Activated naive CD4-positive, alpha-beta T cell treated with anti-CD3 and anti-CD28 coated beads, Interleukin-2, amount 50 U/mL, for 72 hours (primary cell): ENCODE results near the gene RDH11. TPM values are rescaled to one million over a fixed set of nuclear protein-coding genes. Genes with fewer than 3 reads are reported as not detected.
"Not testable (repeated sequence)": the region's sequence is repeated elsewhere in the genome, so short reads cannot be mapped to it uniquely, and the experiment has no call there.

Source experiments
- ATAC-seq, 2 donors: fragments of 150-1000 bp; cut with Tn5 transposase; 2 replicates each; pipeline ENCODE4 v1.10.0; 2021; ENCODE audit warnings: mild to moderate bottlenecking in 2 of 2, moderate library complexity in 2 of 2
- DNase-seq, 2 donors: peaks; one replicate each; pipeline ENCODE4 v3.0.0; 2021 to 2022; ENCODE audit warnings: low spot score in 2 of 2
- H3K27ac Mint-ChIP-seq, 2 donors: one replicate each; pipeline ENCODE4 v1.8.0; 2022; ENCODE audit warnings: mild to moderate bottlenecking in 2 of 2, mixed read lengths in 2 of 2
- H3K36me3 Mint-ChIP-seq, 2 donors: one replicate each; pipeline ENCODE4 v1.8.0; 2022; ENCODE audit warnings: mixed read lengths in 2 of 2
- H3K9me3 Mint-ChIP-seq, 2 donors: one replicate each; pipeline ENCODE4 v1.8.0; 2022; ENCODE audit warnings: mixed read lengths in 2 of 2
- total RNA-seq, 2 donors: library from RNA; stranded (reverse); gene quantifications; one replicate each; pipeline ENCODE4 v1.2.3, GENCODE V29; 2022

The RDH11 gene, protein sequence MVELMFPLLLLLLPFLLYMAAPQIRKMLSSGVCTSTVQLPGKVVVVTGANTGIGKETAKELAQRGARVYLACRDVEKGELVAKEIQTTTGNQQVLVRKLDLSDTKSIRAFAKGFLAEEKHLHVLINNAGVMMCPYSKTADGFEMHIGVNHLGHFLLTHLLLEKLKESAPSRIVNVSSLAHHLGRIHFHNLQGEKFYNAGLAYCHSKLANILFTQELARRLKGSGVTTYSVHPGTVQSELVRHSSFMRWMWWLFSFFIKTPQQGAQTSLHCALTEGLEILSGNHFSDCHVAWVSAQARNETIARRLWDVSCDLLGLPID
- total RNA-seq: 10 to 100 TPM; 41.5 to 54.6 TPM

DNA sequence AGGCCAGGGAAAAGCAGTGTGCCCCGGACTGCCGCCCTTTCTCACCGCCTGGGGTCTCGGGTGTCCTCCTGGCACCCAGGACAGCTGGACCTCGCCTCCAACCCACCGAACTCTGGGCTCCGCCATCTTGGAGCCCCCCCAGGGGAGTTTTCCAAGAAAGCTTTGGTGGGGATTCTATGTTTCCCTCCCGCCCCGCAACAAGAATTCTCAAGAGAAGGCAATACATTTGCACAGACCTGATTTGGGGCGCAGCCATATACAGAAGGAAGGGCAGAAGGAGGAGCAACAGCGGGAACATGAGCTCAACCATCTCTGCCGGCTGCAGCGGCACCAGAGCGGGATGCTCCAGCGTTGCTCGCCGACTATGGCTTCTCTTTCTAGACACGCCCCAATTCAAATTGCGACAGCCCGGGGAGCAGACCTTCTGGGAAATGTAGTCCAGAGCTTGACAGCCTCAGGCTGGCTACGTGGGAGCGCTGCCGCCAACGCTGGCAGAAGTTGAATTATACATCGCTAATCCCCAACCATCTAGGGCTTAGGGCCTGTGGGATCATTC lies at the start of gene RDH11:
Gene RDH11 (minus strand): TSS at position 371 of the 556 bp plus-strand sequence. CDS start 61 bp downstream, at position 310.
- DNase-seq (peak; percentile 78 to 82), ATAC-seq (peak; percentile 78 to 86)
- Mint-ChIP-seq H3K9me3 (no peaks in the 10 kb centered on the region), H3K36me3 (peaks cover under 1 to 14% of the 10 kb centered on the region in 2 donors), H3K27ac (peak within 1 kb of the TSS; percentile 93 to 96)

DNA sequence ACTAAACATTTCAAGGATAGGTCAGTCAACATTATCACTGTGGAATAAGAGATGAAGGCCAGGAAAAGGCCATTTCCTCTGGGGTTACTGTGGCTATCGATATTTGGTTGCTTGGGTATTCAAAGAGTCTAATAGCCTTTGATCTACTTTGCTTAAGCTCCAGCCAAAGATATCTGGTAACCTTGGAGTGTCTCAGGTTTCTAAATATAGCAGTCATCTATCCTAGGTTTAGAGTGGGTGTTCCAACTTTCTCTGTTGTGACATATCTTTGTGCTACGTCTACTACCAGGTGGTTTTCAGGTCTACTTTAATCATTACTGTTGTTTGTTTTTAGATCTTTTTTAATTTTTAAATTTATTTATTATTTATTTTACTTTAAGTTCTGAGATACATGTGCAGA lies 48.5 kb upstream of the RDH11 start:
- no peaks in the 10 kb centered on the region for H3K36me3 Mint-ChIP-seq
- DNase-seq (no peak), ATAC-seq (no peak)
- peak overlapping the region in 1 of 2 donors; percentile 0 for H3K27ac Mint-ChIP-seq
- no peaks in the 10 kb centered on the region for H3K9me3 Mint-ChIP-seq

DNA sequence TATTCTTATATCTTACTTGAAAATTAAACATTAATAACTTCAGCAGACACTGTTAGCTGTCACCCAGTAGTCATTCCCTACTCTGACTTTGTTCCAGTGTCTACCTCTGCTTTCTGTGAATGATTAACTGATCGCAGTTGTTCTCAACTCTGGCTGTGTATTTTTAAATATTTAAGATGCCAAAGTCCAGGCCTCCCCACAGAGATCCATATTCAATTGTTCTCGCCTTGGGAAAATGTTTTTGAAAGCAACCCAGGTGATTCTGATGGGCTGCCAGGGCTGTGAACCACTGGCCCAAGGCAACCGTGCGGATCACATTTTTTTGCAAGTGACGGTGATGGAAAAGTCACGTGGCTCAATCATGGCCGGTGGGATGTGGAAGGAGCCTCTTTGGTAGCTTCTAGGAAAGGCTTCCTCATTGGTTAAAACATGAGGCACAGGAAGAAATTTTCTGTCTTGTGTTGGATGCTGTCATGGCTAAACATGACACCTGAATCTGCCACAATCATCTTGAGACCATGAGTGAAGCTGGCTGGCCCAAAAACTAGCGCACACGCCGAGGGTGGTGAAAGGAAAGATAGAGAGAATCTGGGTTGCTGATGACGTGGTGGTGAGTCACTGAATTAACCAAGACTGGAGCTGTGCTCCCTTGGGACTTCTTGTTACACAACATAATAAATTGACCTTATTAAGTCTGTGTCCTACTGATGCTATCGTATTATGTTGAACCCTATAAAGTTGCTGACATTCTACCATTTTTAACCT lies 43.4 kb upstream of the RDH11 start:
- Mint-ChIP-seq H3K9me3 (no peaks in the 10 kb centered on the region), H3K36me3 (no peaks in the 10 kb centered on the region), H3K27ac (no peak overlapping the region)
- ATAC-seq: no peak
- no peak for DNase-seq

DNA sequence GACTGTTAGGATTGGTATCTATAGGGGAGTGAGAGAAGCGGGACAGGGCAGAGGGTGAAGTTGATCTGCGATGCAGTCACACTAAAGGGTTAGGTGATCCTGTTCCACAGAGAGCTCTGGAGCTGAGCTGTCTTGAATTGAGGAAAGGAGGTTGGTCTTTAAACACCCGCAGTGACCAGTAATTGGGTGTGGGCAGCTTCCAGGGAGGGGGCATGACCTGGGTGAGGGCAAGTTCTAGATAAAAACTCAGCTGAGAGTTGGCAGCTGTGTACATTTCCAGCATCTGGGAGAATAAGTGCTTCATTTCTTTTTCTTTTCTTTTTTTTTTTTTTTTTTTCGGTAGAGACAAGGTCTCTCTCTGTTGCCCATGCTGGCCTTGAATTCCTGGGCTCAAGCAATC lies 41.2 kb upstream of the RDH11 start:
- Mint-ChIP-seq H3K9me3 (no peaks in the 10 kb centered on the region), H3K27ac (no peak overlapping the region), H3K36me3 (no peaks in the 10 kb centered on the region)
- no peak for ATAC-seq
- DNase-seq: no peak

DNA sequence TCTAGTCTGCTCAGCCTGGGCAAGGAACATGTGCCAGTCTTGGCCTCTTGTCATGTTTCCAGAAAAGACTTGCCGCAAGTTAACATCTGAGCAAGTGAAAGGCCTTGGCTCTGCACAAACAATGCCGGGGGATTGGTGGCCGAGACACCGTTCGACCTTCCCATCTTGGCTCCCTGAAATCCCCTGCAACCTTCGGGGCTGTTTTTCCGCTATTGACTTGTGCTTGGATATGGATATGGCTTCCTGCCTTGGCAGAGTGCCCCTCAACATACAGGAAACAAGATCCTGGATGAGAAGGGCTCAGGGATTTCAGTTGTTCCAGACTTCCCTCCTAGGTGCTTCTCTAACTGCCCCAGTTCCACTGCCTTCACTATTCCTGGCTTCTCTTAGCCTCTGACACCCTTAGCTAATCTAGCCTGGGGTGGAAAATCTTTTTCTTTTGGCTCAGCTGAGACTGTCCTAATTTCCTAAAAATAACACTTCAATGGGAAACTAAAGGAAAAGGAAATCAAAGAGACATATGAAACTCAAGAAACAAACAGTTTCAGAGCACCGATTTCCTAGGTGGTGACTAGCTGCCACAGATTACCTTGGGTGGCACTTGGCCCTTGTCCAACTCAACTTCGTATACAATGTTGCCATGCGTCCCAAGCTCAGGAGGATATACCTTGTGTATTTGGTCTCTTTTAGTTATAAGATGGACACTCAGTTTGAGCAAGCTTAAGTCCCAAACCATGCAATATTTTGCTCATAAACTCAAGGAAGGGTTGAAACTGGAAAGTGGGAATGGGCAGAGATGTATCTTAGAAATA lies 40.0 kb upstream of the RDH11 start:
- Mint-ChIP-seq H3K9me3 (no peaks in the 10 kb centered on the region), H3K27ac (no peak overlapping the region), H3K36me3 (no peaks in the 10 kb centered on the region)
- DNase-seq: no peak
- ATAC-seq: no peak

DNA sequence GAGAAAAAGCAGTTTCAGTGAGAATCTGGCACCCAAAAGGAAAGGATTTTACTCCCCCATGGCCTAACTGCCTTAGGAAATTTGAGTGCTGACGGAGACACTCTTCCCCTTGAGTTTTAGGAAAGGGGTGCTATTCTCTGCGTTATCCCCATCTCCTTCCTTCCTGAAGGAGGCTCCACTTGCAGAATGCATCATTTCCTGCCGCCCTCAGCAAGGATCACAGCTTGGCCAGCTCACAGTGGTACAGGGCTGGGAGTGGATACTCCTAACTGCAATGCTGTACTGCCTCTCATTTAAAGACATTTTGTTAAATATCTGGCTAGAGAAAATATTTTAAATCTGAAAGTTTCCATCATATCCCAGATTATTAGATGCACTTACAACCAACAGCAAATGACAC lies 39.1 kb upstream of the RDH11 start:
- DNase-seq: no peak
- H3K27ac Mint-ChIP-seq: no peak overlapping the region
- ATAC-seq: no peak
- no peaks in the 10 kb centered on the region for H3K36me3 Mint-ChIP-seq
- no peaks in the 10 kb centered on the region for H3K9me3 Mint-ChIP-seq

DNA sequence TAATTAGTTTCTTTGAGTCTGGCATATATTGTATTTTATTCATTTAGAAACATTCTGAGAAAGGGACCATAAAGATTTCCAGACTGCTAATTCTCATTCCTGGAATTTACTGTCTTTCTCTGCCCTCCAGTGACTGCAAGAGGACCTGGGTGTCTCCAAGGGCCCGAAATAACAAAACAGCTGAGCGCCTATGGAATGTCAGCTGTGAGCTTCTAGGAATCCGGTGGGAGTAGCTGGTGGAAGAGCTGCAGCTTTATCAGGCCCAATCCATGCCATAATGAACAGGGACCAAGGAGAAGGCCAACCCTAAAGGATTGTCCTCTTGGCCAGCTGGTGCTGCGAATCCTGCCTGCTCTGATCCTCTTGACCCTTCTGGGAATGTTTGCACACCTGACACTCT lies 38.1 kb upstream of the RDH11 start:
- no peaks in the 10 kb centered on the region for H3K9me3 Mint-ChIP-seq
- no peak overlapping the region for H3K27ac Mint-ChIP-seq
- no peaks in the 10 kb centered on the region for H3K36me3 Mint-ChIP-seq
- no peak for ATAC-seq
- no peak for DNase-seq

DNA sequence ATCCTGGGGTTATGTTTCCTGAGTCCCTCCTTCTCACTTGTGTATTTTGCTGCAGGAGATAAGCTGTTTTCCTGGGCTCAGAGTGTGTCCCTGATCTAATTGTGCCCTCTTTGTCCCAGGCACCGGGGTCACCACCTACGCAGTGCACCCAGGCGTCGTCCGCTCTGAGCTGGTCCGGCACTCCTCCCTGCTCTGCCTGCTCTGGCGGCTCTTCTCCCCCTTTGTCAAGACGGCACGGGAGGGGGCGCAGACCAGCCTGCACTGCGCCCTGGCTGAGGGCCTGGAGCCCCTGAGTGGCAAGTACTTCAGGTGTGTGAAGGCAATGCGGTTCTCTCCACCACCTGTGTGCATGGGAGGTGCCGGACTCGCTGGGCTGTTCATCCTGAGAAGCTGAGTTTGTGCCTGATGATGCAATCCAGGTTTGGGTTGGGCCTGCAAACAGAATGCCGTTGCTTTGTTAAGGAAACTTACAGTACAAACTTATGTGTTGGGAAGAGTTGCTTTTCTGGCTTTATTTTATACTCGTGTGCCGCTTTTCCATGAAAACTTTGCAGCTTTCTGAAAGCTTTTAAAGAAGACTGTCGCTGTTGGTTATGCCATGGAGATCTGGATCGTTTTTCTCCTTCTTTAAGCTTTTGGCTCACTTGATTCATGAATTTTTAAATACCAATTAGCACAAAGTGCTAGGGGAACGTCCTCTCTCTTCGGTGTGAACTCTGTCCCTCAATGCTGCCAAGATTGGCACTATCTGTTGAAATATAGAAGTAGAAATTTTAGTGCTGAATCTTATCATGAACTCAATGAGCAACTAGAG lies 33.7 kb upstream of the RDH11 start:
- no peak for ATAC-seq

DNA sequence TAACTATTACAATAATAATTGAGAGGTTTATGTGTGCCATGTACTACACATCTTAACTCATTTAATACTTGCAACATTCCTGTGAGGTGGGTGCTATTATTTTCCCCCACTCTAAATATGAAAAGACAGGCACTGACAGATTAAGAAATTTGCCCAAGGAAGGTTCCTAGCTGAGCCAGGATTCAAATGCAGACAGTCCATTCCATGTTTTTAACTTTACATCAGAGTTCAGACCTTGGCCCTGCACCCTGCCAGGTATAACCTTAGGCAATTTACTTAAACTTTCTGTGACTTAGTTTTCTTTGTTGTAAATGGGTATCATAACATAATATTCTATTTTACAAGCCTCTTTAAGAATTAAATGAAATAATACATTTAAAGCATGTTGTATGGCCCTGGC lies 32.7 kb upstream of the RDH11 start:
- Mint-ChIP-seq H3K9me3 (no peaks in the 10 kb centered on the region), H3K36me3 (no peaks in the 10 kb centered on the region), H3K27ac (no peak overlapping the region)
- no peak for DNase-seq
- ATAC-seq: no peak

More for the DNA sequence above, 33.7 kb upstream of the RDH11 start:
- H3K9me3 Mint-ChIP-seq: no peaks in the 10 kb centered on the region
- H3K27ac Mint-ChIP-seq: no peak overlapping the region
- no peak for DNase-seq
- no peaks in the 10 kb centered on the region for H3K36me3 Mint-ChIP-seq

DNA sequence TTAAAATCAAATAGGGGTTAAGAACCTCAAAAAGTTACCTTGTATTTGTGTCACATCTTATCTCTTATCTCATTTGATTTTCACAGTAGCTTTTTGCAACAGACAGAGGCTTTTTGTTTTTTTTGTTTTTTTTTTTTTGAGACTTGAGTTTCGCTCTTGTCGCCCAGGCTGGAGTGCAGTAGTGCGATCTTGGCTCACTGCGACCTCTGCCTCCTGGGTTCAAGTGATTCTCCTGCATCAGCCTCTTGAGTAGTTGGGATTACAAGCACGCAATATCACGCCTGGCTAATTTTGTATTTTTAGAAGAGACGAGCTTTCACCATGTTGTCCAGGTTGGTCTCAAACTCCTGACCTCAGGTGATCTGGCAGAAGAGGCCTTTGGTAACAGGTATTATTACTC lies 31.8 kb upstream of the RDH11 start:
- DNase-seq (no peak), ATAC-seq (no peak)
- Mint-ChIP-seq H3K36me3 (peaks cover 0 to 5% of the 10 kb centered on the region in 2 donors), H3K27ac (no peak overlapping the region), H3K9me3 (no peaks in the 10 kb centered on the region)

DNA sequence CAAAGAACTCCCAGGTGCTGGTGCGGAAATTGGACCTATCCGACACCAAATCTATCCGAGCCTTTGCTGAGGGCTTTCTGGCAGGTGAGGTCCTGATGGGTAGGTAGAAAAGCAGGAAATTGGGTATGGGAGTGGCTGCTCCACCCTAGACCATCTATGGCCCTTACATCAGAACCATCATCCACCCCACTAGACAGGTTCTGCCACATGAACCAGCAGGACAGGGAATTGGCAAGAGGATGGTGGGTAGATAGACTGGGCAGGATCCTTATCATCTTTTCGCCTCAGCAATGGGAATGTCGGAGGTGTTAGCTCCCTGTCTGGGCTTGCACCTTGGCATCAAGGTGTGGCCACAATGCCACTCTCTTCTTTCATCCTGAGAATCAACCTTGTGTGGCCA lies 29.6 kb upstream of the RDH11 start:
- Mint-ChIP-seq H3K27ac (no peak overlapping the region), H3K36me3 (peaks cover 0 to 6% of the 10 kb centered on the region in 2 donors), H3K9me3 (no peaks in the 10 kb centered on the region)
- ATAC-seq (no peak), DNase-seq (no peak)

DNA sequence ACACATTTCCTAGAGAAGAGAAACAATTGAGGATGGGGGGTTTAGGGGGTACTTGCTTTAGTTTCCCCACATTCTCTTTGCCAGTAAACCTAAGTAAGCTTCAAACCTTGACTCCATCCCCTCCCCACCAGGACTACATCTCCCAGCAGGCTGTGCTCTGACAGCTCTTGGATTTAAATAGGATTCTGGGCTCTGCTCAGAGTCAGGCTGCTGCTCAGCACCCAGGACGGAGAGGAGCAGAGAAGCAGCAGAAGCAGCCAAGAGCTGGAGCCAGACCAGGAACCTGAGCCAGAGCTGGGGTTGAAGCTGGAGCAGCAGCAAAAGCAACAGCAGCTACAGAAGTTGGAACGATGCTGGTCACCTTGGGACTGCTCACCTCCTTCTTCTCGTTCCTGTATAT lies 26.7 kb upstream of the RDH11 start:
- peaks cover 0 to 6% of the 10 kb centered on the region in 2 donors for H3K36me3 Mint-ChIP-seq
- DNase-seq (no peak), ATAC-seq (no peak)

DNA sequence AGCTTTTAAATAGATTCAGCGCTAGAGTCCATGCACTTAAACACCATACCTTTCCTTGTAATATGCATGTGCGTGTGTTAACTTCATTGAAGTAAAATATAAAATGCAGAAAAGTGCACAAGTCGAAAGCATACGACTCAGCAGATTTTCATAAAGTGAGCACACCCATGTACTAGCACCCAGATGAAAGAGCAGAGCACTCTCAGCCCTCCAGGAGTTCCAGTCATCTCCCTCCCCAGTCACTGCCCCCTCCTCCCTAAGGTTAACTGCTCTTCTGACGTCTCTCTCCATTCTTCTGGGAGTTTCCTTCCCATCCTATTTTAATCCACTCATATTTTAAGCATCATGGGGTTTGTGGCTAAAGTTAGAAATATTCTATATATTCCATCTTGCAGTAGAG lies 26.3 kb upstream of the RDH11 start:
- Mint-ChIP-seq H3K9me3 (no peaks in the 10 kb centered on the region), H3K27ac (no peak overlapping the region), H3K36me3 (peaks cover 0 to 6% of the 10 kb centered on the region in 2 donors)
- DNase-seq (no peak), ATAC-seq (no peak)

More for the DNA sequence above, 26.7 kb upstream of the RDH11 start:
- no peak overlapping the region for H3K27ac Mint-ChIP-seq
- no peaks in the 10 kb centered on the region for H3K9me3 Mint-ChIP-seq

DNA sequence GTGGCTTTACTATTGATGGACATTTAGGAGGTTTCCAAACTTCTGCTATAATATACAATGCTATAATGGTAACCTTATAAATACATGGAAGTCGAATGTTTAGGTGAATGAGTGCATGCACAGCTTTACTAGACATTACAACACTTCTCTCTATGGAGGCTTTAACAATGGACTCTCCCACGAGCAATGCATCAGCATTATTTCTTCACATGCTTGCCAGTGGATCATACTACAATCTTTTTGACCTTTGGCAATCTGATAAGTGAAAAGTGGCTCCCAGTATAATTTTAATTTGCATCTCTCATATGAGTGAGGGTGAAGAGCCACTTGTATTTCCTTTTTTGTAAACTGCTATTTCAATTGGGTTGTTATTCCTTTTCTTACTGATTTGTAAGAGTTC lies 24.3 kb upstream of the RDH11 start:
- H3K27ac Mint-ChIP-seq: no peak overlapping the region
- ATAC-seq (no peak), DNase-seq (no peak)
- H3K9me3 Mint-ChIP-seq: no peaks in the 10 kb centered on the region
- H3K36me3 Mint-ChIP-seq: peaks cover 0 to 6% of the 10 kb centered on the region in 2 donors

DNA sequence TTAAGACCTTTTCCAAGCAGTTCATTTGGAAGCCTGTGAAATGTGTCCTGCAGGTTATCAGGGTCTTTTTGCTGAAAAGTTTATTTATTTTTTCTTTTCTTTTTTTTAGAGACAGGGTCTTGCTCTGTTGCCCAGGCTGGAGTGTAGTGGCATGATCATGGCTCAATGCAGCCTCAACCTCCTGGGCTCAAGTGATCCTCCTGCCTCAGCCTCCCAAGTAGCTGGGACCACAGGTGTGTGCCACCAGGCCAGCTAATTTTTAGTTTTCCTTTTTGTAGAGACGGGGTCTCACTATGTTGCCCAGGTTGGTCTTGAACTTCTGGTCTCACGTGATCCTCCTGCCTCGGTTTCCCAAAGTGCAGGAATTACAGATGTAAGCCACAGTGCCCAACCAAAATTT lies 23.8 kb upstream of the RDH11 start:
- not testable (repeated sequence) for H3K9me3 Mint-ChIP-seq, ATAC-seq, H3K36me3 Mint-ChIP-seq, DNase-seq, H3K27ac Mint-ChIP-seq

DNA sequence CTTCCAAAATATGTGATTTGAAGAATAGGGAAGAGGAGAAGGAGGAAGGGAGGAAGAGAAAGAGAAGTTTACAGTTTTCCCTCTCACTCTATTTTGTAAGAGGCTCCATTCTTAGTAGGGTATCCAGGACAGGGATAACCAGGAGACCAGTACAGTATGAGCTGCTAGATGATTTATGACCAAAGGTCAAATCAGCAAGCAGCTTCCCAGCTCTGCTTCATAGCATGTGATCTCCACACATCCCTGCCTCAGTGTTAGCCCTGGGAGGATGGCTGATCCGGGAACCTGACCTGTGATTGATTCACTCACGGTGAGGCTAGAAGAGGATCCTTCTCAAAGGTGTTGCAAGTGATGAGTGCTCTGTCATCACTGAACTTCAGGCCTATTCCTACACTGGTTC lies 22.7 kb upstream of the RDH11 start:
- H3K9me3 Mint-ChIP-seq: no peaks in the 10 kb centered on the region
- H3K27ac Mint-ChIP-seq: no peak overlapping the region
- no peak for DNase-seq
- ATAC-seq: no peak
- H3K36me3 Mint-ChIP-seq: peaks cover 0 to 6% of the 10 kb centered on the region in 2 donors
